Progenitor cell of endocrine pancreas (in vitro differentiated cells): ENCODE data around the gene UBR4. TPM values are rescaled to one million over a fixed set of nuclear protein-coding genes. Genes with fewer than 3 reads are reported as not detected.

ENCODE experiments used
- DNase-seq: peaks from one replicate; pipeline ENCODE4 v3.0.0; 2021; ENCODE audit warnings: low spot score; ENCODE audit not compliant: unreplicated experiment
- H3K27ac Mint-ChIP-seq: 2 replicates; pipeline ENCODE4 v1.8.0; 2021; ENCODE audit warnings: mild to moderate bottlenecking, moderate library complexity, mixed read lengths
- H3K27me3 Mint-ChIP-seq: 2 replicates; pipeline ENCODE4 v1.8.0; 2021; ENCODE audit warnings: mixed read lengths
- H3K36me3 Mint-ChIP-seq: 2 replicates; pipeline ENCODE4 v1.8.0; 2022; ENCODE audit warnings: mixed read lengths; ENCODE audit not compliant: insufficient read depth
- H3K4me1 Mint-ChIP-seq: 2 replicates; pipeline ENCODE4 v1.8.0; 2021; ENCODE audit warnings: low read depth, mixed read lengths
- H3K4me3 Mint-ChIP-seq: 2 replicates; pipeline ENCODE4 v1.8.0; 2021; ENCODE audit warnings: low read depth, mild to moderate bottlenecking, moderate library complexity, mixed read lengths
- H3K9me3 Mint-ChIP-seq: 2 replicates; pipeline ENCODE4 v1.8.0; 2021; ENCODE audit warnings: low read depth, mixed read lengths
- CTCF ChIP-seq: fragments of 200-600 bp; sonication (generic); IDR thresholded peaks from one replicate; pipeline ENCODE4 v1.5.0; 2021; ENCODE audit warnings: antibody characterized with exemption, mild to moderate bottlenecking; ENCODE audit not compliant: unreplicated experiment
- total RNA-seq: library from RNA; stranded (reverse); gene quantifications from 2 replicates; pipeline ENCODE4 v1.2.1, GENCODE V29; 2021

Gene UBR4
- total RNA-seq, 1 donor from 2014 or later, result 155 TPM

GRCh38 chr1:19074902-19075721 is 135.0 kb downstream of the UBR4 start:
- H3K9me3 Mint-ChIP-seq, result no peaks in the 10 kb centered on the region
- H3K36me3 Mint-ChIP-seq, result peaks cover 25% of the 10 kb centered on the region
- no peak overlapping the region for H3K4me3 Mint-ChIP-seq
- no peak for TF ChIP-seq CTCF
- no peak for DNase-seq
- no peaks in the 10 kb centered on the region for H3K27me3 Mint-ChIP-seq
- no peak overlapping the region for H3K27ac Mint-ChIP-seq
- peaks cover 3% of the 10 kb centered on the region for H3K4me1 Mint-ChIP-seq

DNA sequence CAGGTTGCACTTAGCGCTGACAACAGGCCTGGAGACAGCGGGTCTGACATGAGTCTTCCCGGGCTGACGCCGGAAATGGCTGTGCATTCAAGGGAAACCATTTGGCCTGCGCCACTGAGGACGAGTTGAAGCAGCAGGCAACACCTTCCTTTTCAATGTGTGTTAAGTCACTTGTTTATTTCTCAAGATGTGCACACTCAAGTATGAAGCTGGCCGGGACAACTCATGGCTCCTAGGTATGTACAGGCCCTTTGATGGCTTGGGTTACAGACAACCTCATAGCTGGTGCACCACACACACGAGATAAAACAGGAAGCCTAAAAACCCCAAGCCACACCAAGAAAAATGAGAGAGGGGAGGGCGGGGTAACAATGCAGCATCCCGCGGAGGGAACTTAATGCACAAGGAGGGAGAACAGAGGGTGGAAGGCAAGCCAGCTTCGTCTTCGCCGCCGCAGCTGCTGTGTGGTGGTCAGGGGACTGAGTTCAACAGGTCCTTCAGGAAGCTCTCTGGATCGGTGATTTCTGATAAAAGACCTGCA is 135.6 kb downstream of the UBR4 start:
- no peak for DNase-seq
- Mint-ChIP-seq H3K36me3 (peaks cover 24% of the 10 kb centered on the region), H3K4me3 (no peak overlapping the region), H3K27me3 (no peaks in the 10 kb centered on the region), H3K9me3 (no peaks in the 10 kb centered on the region), H3K27ac (no peak overlapping the region), H3K4me1 (peaks cover 7% of the 10 kb centered on the region)
- TF ChIP-seq CTCF, result no peak

DNA sequence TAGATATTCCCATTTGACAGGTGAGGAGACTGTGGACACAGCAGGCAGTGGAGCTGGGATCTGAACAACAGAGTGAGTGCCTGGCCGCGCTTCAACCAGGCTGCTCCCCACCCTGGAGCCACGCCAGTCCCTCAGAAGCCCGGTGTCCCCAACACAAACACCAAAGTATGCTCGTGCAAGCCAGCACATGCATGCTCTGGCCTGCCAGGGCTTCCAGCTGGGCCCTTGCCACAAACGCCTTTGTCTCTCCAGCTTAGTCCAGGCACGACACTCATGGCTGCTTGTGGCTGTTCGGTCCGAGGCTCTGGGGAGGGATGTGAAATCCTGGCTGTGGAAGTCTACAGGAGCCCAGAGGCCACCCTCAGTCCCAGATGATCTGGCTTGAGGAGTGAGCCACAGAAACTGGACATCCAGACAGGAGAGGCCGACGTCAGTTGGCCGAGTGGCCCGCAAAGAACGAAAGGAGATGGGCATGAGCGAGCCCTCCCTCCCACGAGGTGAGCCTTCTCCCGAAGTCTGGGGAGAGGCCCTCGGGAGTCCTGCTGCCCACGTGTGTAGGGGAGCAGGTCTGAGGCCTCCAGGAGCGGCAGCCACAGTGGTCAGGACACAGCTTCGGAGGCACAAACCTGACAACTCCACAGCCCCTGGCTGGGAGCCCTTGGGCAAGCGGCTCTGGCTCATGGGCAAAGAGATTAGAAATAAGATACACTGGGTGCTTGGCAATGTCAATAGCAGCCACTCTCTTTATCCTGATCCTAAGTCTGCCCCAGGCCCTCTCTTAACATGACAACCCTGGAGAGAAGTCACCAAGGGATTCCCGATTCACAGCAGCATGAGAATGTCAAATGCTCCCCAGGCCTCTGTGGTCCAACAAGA is 136.5 kb downstream of the UBR4 start:
- H3K36me3 Mint-ChIP-seq, result peaks cover 24% of the 10 kb centered on the region
- H3K27ac Mint-ChIP-seq, result no peak overlapping the region
- DNase-seq, result no peak
- H3K4me1 Mint-ChIP-seq, result peaks cover 7% of the 10 kb centered on the region
- TF ChIP-seq CTCF, result no peak
- no peak overlapping the region for H3K4me3 Mint-ChIP-seq
- H3K27me3 Mint-ChIP-seq, result no peaks in the 10 kb centered on the region
- no peaks in the 10 kb centered on the region for H3K9me3 Mint-ChIP-seq

- H3K36me3 Mint-ChIP-seq, result peaks cover 18% of the 10 kb centered on the region
Measured at GRCh38 chr1:19072285-19072981, 137.6 kb downstream of the UBR4 start.

More at GRCh38 chr1:19072285-19072981, 137.6 kb downstream of the UBR4 start:
- Mint-ChIP-seq H3K27ac (no peak overlapping the region), H3K4me1 (peaks cover 7% of the 10 kb centered on the region), H3K4me3 (no peak overlapping the region), H3K9me3 (no peaks in the 10 kb centered on the region), H3K27me3 (no peaks in the 10 kb centered on the region)
- no peak for TF ChIP-seq CTCF
- DNase-seq, result no peak
